ENCODE measurements around the gene ENDOD1. TPM values are rescaled to one million over a fixed set of nuclear protein-coding genes. Genes with fewer than 3 reads are reported as not detected.

The ENDOD1 gene
- total RNA-seq, 1 experiment from 2014 or later, result 3.3 TPM

DNA sequence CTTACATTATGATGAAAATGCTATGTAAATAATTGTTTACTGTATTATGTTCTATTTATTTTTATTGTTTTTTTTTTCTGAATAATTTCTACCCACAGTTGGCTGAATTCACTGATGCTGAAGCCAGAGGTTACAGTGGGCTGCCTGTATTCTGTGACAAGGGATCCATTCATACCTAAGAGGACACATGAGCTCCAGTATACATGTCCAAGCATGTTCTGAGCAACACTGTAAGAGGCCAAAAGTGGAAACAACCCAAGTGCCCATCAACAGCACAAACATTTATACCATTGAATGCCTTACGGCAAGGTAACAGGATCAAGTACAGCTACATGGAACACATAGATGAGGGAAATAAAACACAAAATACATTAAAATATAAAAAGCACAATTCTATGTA lies 24.3 kb upstream of the ENDOD1 start (continued):
- TF ChIP-seq ZNF423 (CRISPR knock-in tag; IDR thresholded peaks at IDR 0.05), result no peak
- TF ChIP-seq TEAD4 (CRISPR knock-in tag; IDR thresholded peaks at IDR 0.05), result no peak
- no peak for TF ChIP-seq HMGA2 (CRISPR knock-in tag; IDR thresholded peaks at IDR 0.05)
- no peak for TF ChIP-seq ATF2 (CRISPR knock-in tag; IDR thresholded peaks at IDR 0.05; ENCODE audit: borderline replicate concordance, low read depth)
- no peak for TF ChIP-seq CBFB (CRISPR knock-in tag; IDR thresholded peaks at IDR 0.05; ENCODE audit: low read depth)
- no peak for TF ChIP-seq MLX (CRISPR knock-in tag; IDR thresholded peaks at IDR 0.05)
- TF ChIP-seq, protein P1, sequence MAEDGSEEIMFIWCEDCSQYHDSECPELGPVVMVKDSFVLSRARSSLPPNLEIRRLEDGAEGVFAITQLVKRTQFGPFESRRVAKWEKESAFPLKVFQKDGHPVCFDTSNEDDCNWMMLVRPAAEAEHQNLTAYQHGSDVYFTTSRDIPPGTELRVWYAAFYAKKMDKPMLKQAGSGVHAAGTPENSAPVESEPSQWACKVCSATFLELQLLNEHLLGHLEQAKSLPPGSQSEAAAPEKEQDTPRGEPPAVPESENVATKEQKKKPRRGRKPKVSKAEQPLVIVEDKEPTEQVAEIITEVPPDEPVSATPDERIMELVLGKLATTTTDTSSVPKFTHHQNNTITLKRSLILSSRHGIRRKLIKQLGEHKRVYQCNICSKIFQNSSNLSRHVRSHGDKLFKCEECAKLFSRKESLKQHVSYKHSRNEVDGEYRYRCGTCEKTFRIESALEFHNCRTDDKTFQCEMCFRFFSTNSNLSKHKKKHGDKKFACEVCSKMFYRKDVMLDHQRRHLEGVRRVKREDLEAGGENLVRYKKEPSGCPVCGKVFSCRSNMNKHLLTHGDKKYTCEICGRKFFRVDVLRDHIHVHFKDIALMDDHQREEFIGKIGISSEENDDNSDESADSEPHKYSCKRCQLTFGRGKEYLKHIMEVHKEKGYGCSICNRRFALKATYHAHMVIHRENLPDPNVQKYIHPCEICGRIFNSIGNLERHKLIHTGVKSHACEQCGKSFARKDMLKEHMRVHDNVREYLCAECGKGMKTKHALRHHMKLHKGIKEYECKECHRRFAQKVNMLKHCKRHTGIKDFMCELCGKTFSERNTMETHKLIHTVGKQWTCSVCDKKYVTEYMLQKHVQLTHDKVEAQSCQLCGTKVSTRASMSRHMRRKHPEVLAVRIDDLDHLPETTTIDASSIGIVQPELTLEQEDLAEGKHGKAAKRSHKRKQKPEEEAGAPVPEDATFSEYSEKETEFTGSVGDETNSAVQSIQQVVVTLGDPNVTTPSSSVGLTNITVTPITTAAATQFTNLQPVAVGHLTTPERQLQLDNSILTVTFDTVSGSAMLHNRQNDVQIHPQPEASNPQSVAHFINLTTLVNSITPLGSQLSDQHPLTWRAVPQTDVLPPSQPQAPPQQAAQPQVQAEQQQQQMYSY (CRISPR knock-in tag; IDR thresholded peaks at IDR 0.05), result no peak

GRCh38 chr11:95066716-95067038 lies 23.0 kb upstream of the ENDOD1 start, which contains the start of gene SRSF8:
SRSF8 (plus strand) TSS chr11:95066919; CDS start chr11:95067227, 308 bp downstream.
- peaks cover 17% of the 10 kb centered on the region for H3K4me1 Mint-ChIP-seq

More at GRCh38 chr11:95066716-95067038, 23.0 kb upstream of the ENDOD1 start, which contains the start of gene SRSF8:
- ChIA-PET CTCF (interaction anchor here (0.7 to 5.1 kb wide), 16 partner anchors 9 to 723 kb away, joined by 3 to 89 read pairs (median 4); partner anchors contain the start of genes ENDOD1 and FAM76B), POLR2A (interaction anchor here (1.2 to 2.9 kb wide), 7 partner anchors 23 to 723 kb away, joined by 4 to 19 read pairs (median 8); partner anchors contain the start of genes CWC15, ENDOD1, FAM76B and KDM4D)
- H3K27me3 Mint-ChIP-seq (ENCODE audit: low read depth), result peaks cover 4% of the 10 kb centered on the region
- H3K36me3 Mint-ChIP-seq, result no peaks in the 10 kb centered on the region
- no peak for TF ChIP-seq FOXJ3 (CRISPR knock-in tag; IDR thresholded peaks at IDR 0.05; ENCODE audit: borderline replicate concordance)
- TF ChIP-seq, protein P2, sequence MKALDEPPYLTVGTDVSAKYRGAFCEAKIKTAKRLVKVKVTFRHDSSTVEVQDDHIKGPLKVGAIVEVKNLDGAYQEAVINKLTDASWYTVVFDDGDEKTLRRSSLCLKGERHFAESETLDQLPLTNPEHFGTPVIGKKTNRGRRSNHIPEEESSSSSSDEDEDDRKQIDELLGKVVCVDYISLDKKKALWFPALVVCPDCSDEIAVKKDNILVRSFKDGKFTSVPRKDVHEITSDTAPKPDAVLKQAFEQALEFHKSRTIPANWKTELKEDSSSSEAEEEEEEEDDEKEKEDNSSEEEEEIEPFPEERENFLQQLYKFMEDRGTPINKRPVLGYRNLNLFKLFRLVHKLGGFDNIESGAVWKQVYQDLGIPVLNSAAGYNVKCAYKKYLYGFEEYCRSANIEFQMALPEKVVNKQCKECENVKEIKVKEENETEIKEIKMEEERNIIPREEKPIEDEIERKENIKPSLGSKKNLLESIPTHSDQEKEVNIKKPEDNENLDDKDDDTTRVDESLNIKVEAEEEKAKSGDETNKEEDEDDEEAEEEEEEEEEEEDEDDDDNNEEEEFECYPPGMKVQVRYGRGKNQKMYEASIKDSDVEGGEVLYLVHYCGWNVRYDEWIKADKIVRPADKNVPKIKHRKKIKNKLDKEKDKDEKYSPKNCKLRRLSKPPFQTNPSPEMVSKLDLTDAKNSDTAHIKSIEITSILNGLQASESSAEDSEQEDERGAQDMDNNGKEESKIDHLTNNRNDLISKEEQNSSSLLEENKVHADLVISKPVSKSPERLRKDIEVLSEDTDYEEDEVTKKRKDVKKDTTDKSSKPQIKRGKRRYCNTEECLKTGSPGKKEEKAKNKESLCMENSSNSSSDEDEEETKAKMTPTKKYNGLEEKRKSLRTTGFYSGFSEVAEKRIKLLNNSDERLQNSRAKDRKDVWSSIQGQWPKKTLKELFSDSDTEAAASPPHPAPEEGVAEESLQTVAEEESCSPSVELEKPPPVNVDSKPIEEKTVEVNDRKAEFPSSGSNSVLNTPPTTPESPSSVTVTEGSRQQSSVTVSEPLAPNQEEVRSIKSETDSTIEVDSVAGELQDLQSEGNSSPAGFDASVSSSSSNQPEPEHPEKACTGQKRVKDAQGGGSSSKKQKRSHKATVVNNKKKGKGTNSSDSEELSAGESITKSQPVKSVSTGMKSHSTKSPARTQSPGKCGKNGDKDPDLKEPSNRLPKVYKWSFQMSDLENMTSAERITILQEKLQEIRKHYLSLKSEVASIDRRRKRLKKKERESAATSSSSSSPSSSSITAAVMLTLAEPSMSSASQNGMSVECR (CRISPR knock-in tag; IDR thresholded peaks at IDR 0.05; ENCODE audit: borderline replicate concordance), result no peak
- no peak for TF ChIP-seq ZNF121 (CRISPR knock-in tag; IDR thresholded peaks at IDR 0.05)
- TF ChIP-seq ZNF317 (CRISPR knock-in tag; IDR thresholded peaks at IDR 0.05; ENCODE audit: borderline replicate concordance, low read depth), result no peak
- no peak for TF ChIP-seq SMAD4 (CRISPR knock-in tag; IDR thresholded peaks at IDR 0.05)
- no peak for TF ChIP-seq ZNF671 (CRISPR knock-in tag; IDR thresholded peaks at IDR 0.05)
- no peak for TF ChIP-seq ZNF232 (CRISPR knock-in tag; IDR thresholded peaks at IDR 0.05)
- TF ChIP-seq RELA (CRISPR knock-in tag; IDR thresholded peaks at IDR 0.05; ENCODE audit: borderline replicate concordance), result no peak
- TF ChIP-seq, protein P3, sequence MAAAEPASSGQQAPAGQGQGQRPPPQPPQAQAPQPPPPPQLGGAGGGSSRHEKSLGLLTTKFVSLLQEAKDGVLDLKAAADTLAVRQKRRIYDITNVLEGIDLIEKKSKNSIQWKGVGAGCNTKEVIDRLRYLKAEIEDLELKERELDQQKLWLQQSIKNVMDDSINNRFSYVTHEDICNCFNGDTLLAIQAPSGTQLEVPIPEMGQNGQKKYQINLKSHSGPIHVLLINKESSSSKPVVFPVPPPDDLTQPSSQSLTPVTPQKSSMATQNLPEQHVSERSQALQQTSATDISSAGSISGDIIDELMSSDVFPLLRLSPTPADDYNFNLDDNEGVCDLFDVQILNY (CRISPR knock-in tag; IDR thresholded peaks at IDR 0.05), result no peak
- TF ChIP-seq, protein P4, sequence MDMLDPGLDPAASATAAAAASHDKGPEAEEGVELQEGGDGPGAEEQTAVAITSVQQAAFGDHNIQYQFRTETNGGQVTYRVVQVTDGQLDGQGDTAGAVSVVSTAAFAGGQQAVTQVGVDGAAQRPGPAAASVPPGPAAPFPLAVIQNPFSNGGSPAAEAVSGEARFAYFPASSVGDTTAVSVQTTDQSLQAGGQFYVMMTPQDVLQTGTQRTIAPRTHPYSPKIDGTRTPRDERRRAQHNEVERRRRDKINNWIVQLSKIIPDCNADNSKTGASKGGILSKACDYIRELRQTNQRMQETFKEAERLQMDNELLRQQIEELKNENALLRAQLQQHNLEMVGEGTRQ (CRISPR knock-in tag; IDR thresholded peaks at IDR 0.05), result no peak
- DNase-seq (ENCODE audit: low spot score) (no peak), ATAC-seq (peak; percentile 63)
- H3K9me3 Mint-ChIP-seq, result no peaks in the 10 kb centered on the region
- H3K27ac Mint-ChIP-seq, result peak within 1 kb of the TSS; percentile 80
- H3K4me3 Mint-ChIP-seq, result peak within 1 kb of the TSS; percentile 86

Data from WTC11 (cell line).